ENCODE data around the gene LRP1B.

GRCh38 chr2:141301551-141301950 lies 829.3 kb downstream of the LRP1B start:
- TF ChIP-seq EZH2phosphoT487 (IDR thresholded peaks at IDR 0.05; ENCODE audit: borderline replicate concordance): no peak
- no peak for TF ChIP-seq CTCF (conservative IDR thresholded peaks at IDR 0.05; ENCODE audit: low read length)
